ENCODE data around the gene GRID2. TPM values are rescaled to one million over a fixed set of nuclear protein-coding genes. Genes with fewer than 3 reads are reported as not detected.

GRID2 gene
- total and polyA plus RNA-seq, 9 of the 15 experiments (the other 6 are each of a cell fraction or from before 2014, with no cell fraction given): 0.04 TPM; not detected in 7

DNA sequence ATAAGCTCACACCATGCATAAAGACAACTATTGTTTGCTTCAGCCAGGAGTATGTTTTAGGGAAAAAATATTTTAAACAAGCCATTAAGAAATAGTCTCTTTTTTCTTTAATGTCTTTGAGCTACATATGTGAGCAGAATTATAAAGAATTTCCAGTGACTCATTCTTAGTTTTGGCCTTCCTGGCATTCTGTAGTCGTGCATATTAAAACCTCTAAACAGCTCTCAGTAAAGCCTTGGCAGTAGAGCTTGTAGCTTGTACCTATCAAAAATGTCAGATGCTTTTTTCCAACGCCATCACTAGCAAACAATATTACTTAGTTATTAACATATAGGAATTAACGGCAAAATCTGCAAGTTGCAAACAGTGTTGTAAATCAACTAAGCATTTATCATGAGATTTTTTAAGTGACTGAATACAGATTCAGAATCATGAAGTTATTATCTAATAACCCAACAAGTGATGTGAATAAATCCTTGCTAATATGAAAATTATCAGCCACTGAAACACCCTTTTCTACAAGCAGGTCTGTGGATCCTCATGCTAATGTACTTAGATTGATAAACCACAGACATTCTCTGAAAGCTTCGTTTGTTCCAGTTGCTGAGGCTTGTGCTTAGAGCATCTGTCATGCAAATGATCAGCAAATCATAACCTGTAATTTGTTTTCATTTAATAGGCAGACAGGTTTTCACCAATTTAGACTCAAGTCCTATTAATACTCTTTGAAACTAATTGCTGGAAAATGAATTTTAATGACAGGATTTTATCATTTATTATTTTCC is 1112.8 kb downstream of the GRID2 start (continued):
- TF ChIP-seq ZNF584 (CRISPR knock-in tag; IDR thresholded peaks at IDR 0.05; ENCODE audit: low read depth) (no peak), STAT5B (CRISPR knock-in tag; IDR thresholded peaks at IDR 0.05) (no peak), BRD9 (IDR thresholded peaks at IDR 0.05; ENCODE audit: low read depth, partially characterized antibody) (no peak), ARID1B (IDR thresholded peaks at IDR 0.05) (no peak), POLR3A (IDR thresholded peaks at IDR 0.05; ENCODE audit: borderline replicate concordance, extremely low read depth, insufficient read depth, insufficient read length) (no peak), NR1H2 (CRISPR knock-in tag; IDR thresholded peaks at IDR 0.05) (no peak)

GRCh38 chr4:93431371-93431770 is 1127.6 kb downstream of the GRID2 start:
- Histone ChIP-seq H3K4me3 (no peak overlapping the region), H3K36me3 (ENCODE audit: control insufficient read depth, insufficient read depth, low read length) (no peaks in the 10 kb centered on the region), H3K9ac (ENCODE audit: insufficient read depth in 1 of 2, low read depth in 2 of 2, low read length in 2 of 2) (no peak overlapping the region), H3K9me1 (ENCODE audit: control insufficient read depth, insufficient read depth, low read length) (no peaks in the 10 kb centered on the region), H3K4me1 (replicated peaks in 1 of 2; ENCODE audit: control insufficient read depth in 2 of 2, insufficient read depth in 2 of 2, low read length in 2 of 2) (no peaks in the 10 kb centered on the region), H3K79me2 (ENCODE audit: control insufficient read depth, insufficient read depth, low read length) (no peaks in the 10 kb centered on the region), H3K4me2 (ENCODE audit: insufficient read depth, low read length) (no peak overlapping the region), H3K27ac (ENCODE audit: extremely low read depth, low read depth, low read length) (no peak overlapping the region), H2AFZ (ENCODE audit: low read depth, low read length) (no peak overlapping the region), H3K27me3 (ENCODE audit: control insufficient read depth in 2 of 2, insufficient read depth in 2 of 2, low read length in 2 of 2) (no peaks in the 10 kb centered on the region), H4K20me1 (replicated peaks; ENCODE audit: control insufficient read depth, insufficient read depth, low read length) (no peaks in the 10 kb centered on the region), H3K9me3 (replicated peaks; ENCODE audit: control insufficient read depth, insufficient read depth, low read depth, low read length) (no peaks in the 10 kb centered on the region)
- no peak for ATAC-seq
- FAIRE-seq: no peak
- in situ Hi-C loops (cut with MboI) (no loop called here), intact Hi-C loops (cut with micrococcal nuclease) (no loop called here)
- ChIA-PET POLR2A (no interaction called here), CTCF (ENCODE audit: low intra/inter-chr PET ratio) (no interaction called here)
- DNase-seq (ENCODE audit: extremely low read depth in 1 of 4, low spot score in 3 of 4): no peak
- BruUV-seq (replicated peaks): no TSS peak
- TF ChIP-seq ZFP1 (CRISPR knock-in tag; IDR thresholded peaks at IDR 0.05) (no peak), ZNF133 (CRISPR knock-in tag; IDR thresholded peaks at IDR 0.05) (no peak), CXXC5 (CRISPR knock-in tag; IDR thresholded peaks at IDR 0.05) (no peak), JUNB (CRISPR knock-in tag; conservative IDR thresholded peaks at IDR 0.05) (no peak), FOS (IDR thresholded peaks at IDR 0.05; ENCODE audit: extremely low read depth, insufficient read length) (no peak), GTF2E2 (tag; IDR thresholded peaks at IDR 0.05) (no peak), HSF4 (CRISPR knock-in tag; IDR thresholded peaks at IDR 0.05; ENCODE audit: borderline replicate concordance) (no peak), ZNF408 (CRISPR knock-in tag; IDR thresholded peaks at IDR 0.05; ENCODE audit: low read depth) (no peak), WHSC1 (IDR thresholded peaks at IDR 0.05; ENCODE audit: low read length) (no peak)
- TF ChIP-seq, protein P1, sequence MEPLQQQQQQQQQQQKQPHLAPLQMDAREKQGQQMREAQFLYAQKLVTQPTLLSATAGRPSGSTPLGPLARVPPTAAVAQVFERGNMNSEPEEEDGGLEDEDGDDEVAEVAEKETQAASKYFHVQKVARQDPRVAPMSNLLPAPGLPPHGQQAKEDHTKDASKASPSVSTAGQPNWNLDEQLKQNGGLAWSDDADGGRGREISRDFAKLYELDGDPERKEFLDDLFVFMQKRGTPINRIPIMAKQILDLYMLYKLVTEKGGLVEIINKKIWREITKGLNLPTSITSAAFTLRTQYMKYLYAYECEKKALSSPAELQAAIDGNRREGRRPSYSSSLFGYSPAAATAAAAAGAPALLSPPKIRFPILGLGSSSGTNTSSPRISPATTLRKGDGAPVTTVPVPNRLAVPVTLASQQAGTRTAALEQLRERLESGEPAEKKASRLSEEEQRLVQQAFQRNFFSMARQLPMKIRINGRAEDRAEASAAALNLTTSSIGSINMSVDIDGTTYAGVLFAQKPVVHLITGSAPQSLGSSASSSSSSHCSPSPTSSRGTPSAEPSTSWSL (CRISPR knock-in tag; IDR thresholded peaks at IDR 0.05; ENCODE audit: borderline replicate concordance): no peak
- TF ChIP-seq, protein P2, sequence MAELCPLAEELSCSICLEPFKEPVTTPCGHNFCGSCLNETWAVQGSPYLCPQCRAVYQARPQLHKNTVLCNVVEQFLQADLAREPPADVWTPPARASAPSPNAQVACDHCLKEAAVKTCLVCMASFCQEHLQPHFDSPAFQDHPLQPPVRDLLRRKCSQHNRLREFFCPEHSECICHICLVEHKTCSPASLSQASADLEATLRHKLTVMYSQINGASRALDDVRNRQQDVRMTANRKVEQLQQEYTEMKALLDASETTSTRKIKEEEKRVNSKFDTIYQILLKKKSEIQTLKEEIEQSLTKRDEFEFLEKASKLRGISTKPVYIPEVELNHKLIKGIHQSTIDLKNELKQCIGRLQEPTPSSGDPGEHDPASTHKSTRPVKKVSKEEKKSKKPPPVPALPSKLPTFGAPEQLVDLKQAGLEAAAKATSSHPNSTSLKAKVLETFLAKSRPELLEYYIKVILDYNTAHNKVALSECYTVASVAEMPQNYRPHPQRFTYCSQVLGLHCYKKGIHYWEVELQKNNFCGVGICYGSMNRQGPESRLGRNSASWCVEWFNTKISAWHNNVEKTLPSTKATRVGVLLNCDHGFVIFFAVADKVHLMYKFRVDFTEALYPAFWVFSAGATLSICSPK (IDR thresholded peaks at IDR 0.05; ENCODE audit: borderline replicate concordance): no peak
- TF ChIP-seq, protein P3, sequence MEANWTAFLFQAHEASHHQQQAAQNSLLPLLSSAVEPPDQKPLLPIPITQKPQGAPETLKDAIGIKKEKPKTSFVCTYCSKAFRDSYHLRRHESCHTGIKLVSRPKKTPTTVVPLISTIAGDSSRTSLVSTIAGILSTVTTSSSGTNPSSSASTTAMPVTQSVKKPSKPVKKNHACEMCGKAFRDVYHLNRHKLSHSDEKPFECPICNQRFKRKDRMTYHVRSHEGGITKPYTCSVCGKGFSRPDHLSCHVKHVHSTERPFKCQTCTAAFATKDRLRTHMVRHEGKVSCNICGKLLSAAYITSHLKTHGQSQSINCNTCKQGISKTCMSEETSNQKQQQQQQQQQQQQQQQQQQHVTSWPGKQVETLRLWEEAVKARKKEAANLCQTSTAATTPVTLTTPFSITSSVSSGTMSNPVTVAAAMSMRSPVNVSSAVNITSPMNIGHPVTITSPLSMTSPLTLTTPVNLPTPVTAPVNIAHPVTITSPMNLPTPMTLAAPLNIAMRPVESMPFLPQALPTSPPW (CRISPR knock-in tag; IDR thresholded peaks at IDR 0.05): no peak
